NCI-H526 (cell line): ENCODE measurements around the gene SLC35E1.
"Not testable (repeated sequence)": the region's sequence is repeated elsewhere in the genome, so short reads cannot be mapped to it uniquely, and the experiment has no call there.

Experiments
- DNase-seq, 2 experiments: peaks; one replicate each; lab custom pipeline; 2025; lab: John Stamatoyannopoulos, UW

Gene SLC35E1

GRCh38 chr19:16581145-16581970 lies 9.1 kb upstream of the SLC35E1 start:
- no peak for DNase-seq

- DNase-seq: no peak
Measured at GRCh38 chr19:16579381-16579780, 7.2 kb upstream of the SLC35E1 start.

GRCh38 chr19:16577531-16577985 lies 5.3 kb upstream of the SLC35E1 start:
- DNase-seq: no peak

DNA sequence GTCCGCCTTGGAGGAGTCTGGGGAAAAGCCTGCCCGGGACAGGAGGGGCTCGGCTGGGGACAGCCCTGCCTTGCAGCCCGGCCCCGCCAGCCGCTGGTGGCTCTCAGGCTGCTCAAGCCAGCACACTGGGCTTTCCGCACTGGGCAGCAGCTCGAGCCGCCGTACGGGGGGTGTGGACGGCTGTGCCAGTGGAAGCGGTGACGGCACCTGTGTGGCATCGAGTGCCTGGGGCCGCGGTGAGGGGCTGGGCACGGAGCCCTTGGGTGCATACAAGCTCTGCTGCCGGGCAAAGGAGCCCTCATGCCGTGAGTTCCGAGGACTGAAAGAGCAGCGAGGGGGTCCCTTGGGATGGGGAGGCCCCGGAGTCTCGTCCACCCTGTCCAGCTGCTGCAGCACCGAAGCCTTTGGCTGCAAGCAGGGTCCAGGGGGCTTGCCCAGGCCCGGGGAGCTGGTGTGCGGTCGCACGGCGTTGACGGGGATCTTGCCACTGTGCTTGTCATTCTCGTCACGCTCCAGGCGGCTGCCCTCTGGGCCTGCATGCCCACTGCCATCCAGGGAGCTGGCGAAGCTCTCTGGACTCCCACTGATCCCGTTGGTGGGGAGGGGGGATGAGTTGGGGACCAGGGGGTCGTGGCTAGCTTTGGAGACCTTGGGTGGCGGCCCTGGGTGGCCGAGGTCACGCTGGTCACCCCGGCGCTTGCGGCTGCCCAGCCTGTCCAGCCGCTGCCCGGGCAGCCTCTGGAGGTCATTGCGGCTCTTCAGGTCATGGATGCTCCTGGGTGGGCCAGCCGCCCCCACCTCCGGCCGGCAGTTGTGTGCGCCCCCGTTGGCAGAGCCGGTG lies 4.7 kb upstream of the SLC35E1 start:
- no peak for DNase-seq

GRCh38 chr19:16575861-16576689 lies 3.9 kb upstream of the SLC35E1 start:
- DNase-seq: no peak

DNA sequence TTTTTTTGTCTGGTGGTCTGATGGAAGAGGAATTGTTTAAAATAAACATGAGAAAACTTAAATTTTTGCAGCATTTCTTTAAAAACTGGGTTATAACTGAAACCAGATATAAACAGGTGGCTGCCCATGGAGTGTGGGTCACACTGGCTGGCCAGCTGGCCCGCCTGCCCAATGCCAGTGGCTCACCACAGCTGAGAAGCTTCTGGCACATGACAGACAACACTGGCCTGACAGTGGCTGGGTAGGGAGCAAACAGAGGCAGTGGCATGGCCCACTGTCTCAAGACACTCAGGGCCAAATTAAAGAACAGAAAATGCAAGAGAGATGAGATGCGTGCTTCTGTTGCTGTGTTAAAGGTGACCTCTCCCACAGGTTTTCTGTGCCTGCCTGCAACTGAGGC lies 3.1 kb upstream of the SLC35E1 start:
- no peak for DNase-seq

DNA sequence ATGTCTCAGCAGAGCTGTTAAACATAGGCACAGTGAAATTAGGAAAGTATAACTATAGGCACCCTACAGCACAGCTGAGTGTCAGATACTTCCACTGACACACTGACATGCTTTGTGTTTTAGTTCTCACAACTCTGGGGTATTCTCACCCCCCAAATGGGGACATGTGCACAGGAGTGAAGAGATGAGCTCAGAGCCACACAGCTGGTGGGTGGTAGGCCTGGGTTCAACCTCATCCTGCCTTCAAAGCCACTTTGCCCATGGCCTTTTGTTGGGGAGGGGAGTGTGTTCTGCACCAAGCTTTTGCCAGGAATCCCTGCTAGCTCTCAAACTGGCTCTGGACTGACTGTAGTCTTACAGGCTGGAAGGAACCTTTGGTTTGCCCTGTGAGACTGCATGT lies 1.7 kb upstream of the SLC35E1 start:
- DNase-seq: no peak

DNA sequence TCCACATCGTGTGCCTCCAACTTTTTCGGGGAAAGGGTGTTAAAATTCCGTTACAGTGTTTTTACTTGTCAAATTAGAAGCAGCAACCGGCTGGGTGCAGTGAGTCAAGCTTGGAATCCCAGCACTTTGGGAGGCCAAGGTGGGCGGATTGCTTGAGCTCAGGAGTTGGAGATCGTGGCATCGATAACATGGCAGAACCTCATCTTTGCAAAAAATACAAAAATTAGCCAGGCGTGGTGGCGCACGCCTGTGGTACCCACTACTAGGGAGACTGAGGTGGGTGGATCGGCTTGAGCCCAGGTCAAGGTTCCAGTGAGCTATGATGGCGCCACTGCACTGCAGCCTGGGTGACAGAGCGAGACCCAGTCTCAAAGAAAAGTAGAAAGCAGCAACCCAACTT lies 1.1 kb upstream of the SLC35E1 start:
- DNase-seq: no peak

DNA sequence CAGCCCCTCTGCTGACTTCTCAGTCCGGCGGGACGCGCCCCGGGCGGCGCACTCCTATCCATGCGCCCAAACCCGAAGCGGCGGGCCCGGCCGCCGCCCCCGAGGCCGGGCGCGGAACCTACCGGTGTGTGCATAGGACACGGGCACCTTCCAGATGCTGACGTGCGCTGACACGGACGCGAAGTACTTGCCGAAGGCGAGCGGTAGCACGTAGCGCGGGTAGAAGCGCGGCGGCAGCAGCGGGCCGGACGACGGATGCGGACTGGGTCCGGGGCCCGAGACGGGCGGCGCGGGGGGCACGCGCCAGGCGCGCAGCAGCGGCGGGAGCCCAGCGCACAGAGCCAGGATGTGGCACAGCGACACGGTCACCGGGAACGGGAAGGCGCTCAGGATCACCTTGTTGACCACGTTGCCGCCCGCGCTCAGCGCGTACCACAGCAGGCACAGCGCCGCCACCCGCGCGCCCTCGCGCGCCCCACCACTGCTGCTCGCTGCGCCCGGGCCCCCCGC lies 338 bp downstream of the SLC35E1 start:
- DNase-seq: peak in 1 of 2 experiments; percentile 36

- no peak for DNase-seq
Measured at GRCh38 chr19:16571283-16571682, 932 bp downstream of the SLC35E1 start.

DNA sequence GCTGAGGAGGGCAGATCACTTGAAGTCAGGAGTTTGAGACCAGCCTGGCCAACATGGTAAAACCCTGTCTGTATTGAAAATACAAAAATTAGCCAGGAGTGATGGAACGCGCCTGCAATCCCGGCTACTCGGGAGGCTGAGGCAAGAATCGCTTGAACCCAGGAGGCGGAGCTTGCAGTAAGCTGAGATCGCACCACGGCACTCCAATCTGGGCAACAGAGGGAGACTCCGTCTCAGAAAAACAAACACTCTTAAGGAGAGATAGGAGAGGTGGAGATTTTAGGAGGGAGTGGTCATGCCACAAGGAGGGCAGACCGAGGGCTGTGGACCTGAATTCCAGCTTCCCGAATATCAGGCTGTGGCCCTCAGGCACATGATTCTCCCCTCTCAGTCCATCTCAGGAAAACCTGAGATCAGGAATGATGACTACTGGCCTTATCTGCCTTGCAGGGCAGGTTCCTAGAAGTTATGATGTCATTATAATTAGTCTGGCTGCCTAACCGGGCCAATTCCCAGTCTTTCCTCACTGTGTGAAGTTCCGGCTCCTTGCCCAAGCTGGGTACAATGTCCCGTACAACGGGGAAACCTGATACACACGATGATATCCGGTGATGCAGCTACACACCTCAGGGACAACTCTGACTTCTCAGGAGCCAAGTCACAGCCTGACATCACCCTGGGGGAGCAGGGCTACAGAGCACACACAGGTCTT lies 2.5 kb downstream of the SLC35E1 start:
- DNase-seq: no peak

- no peak for DNase-seq
Measured at GRCh38 chr19:16566702-16567101, 5.5 kb downstream of the SLC35E1 start.

GRCh38 chr19:16566161-16566560 lies 6.1 kb downstream of the SLC35E1 start:
- no peak for DNase-seq

GRCh38 chr19:16564842-16565241 lies 7.4 kb downstream of the SLC35E1 start:
- no peak for DNase-seq

DNA sequence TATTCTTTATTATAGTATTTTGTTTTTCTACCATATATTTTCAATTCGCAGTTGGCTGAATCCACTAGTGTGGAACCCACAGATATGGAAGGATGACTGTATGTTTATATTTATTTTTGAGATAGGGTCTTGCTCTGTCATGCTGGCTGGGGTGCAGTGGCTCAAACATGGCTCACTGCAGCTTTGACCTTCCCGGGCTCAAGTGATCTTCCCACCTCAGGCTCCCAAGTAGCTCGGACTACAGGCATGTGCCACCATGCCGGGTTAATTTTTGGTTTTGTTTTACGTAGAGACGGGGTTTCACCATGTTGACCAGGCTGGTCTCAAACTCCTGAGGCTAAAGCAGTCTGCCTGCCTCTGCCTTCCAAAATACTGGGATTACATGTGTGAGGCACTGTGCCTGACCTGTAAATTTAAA lies 9.6 kb downstream of the SLC35E1 start:
- DNase-seq: no peak

DNA sequence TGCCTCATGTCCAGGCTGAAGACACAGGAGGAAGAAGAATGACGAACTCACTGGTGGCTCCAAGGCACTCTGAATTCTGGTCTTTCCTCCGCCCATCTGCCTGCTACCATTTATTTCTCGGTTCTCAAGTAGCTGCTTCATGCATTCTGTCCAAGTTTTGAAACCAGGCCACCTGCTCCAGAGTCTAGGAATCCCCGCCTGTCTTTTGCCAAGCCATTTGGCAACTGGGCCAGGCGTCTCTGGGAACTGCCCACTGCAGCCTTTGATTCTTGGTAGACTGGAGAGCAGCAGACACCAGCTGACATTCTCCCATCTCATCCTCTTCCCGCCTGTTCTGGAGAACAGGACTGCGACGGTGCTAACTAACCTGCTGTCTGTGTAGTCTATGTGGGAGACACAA lies 10.8 kb downstream of the SLC35E1 start:
- no peak for DNase-seq

- DNase-seq: no peak
Measured at GRCh38 chr19:16559780-16560276, 12.4 kb downstream of the SLC35E1 start.

- DNase-seq: no peak
Measured at GRCh38 chr19:16554776-16555175, 17.4 kb downstream of the SLC35E1 start.

DNA sequence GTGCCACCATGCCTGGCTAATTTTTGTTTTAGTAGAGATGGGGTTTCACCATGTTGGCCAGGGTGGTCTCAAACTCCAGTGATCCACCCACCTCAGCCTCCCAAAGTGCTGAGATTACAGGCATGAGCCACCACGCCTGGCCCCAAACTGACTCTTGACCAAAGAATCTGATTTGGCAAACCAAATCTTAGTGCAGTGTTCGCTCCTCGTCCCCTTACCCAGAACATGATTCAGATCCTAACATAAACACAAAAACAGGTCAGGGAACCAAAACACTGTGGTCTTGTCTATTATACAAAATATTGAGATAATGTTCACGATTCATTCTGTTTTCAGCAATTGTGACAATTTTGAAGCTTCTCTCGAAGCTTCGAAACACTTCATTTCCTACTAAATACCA lies 20.3 kb downstream of the SLC35E1 start:
- not testable (repeated sequence) for DNase-seq

- no peak for DNase-seq
Measured at GRCh38 chr19:16548956-16549355, 23.3 kb downstream of the SLC35E1 start.
